HepG2 (cell line): ENCODE measurements around the gene BBS1. TPM values are rescaled to one million over a fixed set of nuclear protein-coding genes. Genes with fewer than 3 reads are reported as not detected.

ENCODE experiments used
- CBX1 ChIP-seq: IDR thresholded peaks from one replicate; pipeline ENCODE4 v1.6.1; 2016; ENCODE audit warnings: antibody characterized with exemption, low read depth
- EED ChIP-seq: sonication (generic); formaldehyde crosslinking; IDR thresholded peaks from 2 replicates; pipeline ENCODE4 v1.5.0; 2020; ENCODE audit warnings: mild to moderate bottlenecking, missing genetic modification reagents
- EZH2 ChIP-seq: conservative IDR thresholded peaks from 2 replicates; pipeline ENCODE4 v1.6.1; 2012; ENCODE audit warnings: mild to moderate bottlenecking, low read depth, low read length, moderate library complexity
- HDAC1 ChIP-seq: sonication (generic); formaldehyde crosslinking; IDR thresholded peaks from 2 replicates; pipeline ENCODE4 v1.5.1; 2020; ENCODE audit warnings: mild to moderate bottlenecking, missing genetic modification reagents
- IKZF4 ChIP-seq: sonication (generic); formaldehyde crosslinking; IDR thresholded peaks from 2 replicates; pipeline ENCODE4 v1.5.1; 2020; ENCODE audit warnings: borderline replicate concordance, mild to moderate bottlenecking, low read depth, missing genetic modification reagents; ENCODE audit errors: not compliant biosample characterization
- KDM5A ChIP-seq: fragments of 200-600 bp; sonication (generic); IDR thresholded peaks from 2 replicates; pipeline ENCODE4 v1.7.0; 2018; ENCODE audit warnings: antibody characterized with exemption, mild to moderate bottlenecking, low read length, borderline replicate concordance
- MLLT10 ChIP-seq: sonication (generic); formaldehyde crosslinking; IDR thresholded peaks from 2 replicates; pipeline ENCODE4 v1.4.0; 2020; ENCODE audit warnings: missing genetic modification reagents
- NFYC ChIP-seq: IDR thresholded peaks from 2 replicates; pipeline ENCODE4 v1.6.1; 2016; ENCODE audit warnings: missing genetic modification reagents, missing compliant biosample characterization
- NONO ChIP-seq, 2 experiments: fragments of 450-650 bp in 1 of 2; sonication (generic) in 1 of 2; formaldehyde crosslinking in 1 of 2; IDR thresholded peaks in 1 of 2; conservative IDR thresholded peaks in 1 of 2; 2 replicates each; pipeline versions ENCODE4 v1.6.1 to v1.8.0; 2017 to 2022; ENCODE audit warnings: mild to moderate bottlenecking in 1 of 2, missing genetic modification reagents in 1 of 2, moderate library complexity in 1 of 2
- NRL ChIP-seq: sonication (generic); formaldehyde crosslinking; IDR thresholded peaks from 2 replicates; pipeline ENCODE4 v1.5.0; 2020; ENCODE audit warnings: missing genetic modification reagents, mild to moderate bottlenecking, moderate library complexity, borderline replicate concordance
- POLR2G ChIP-seq: fragments of 200-400 bp; formaldehyde crosslinking; IDR thresholded peaks from 2 replicates; pipeline ENCODE4 v1.6.1; 2018; ENCODE audit warnings: mild to moderate bottlenecking, low read depth, low read length, moderate library complexity
- RAD51 ChIP-seq: fragments of 450-650 bp; IDR thresholded peaks from 2 replicates; pipeline ENCODE4 v1.6.1; 2016; ENCODE audit warnings: borderline replicate concordance
- SMYD3 ChIP-seq: sonication (generic); formaldehyde crosslinking; IDR thresholded peaks from 2 replicates; pipeline ENCODE4 v1.8.1; 2023; ENCODE audit warnings: mild to moderate bottlenecking, missing genetic modification reagents
- SRSF9 ChIP-seq: fragments of 200-400 bp; formaldehyde crosslinking; IDR thresholded peaks from 2 replicates; pipeline ENCODE4 v1.6.1; 2018; ENCODE audit warnings: borderline replicate concordance, mild to moderate bottlenecking, low read depth, low read length; ENCODE audit not compliant: insufficient read depth, poor library complexity, severe bottlenecking
- TCF7L2 ChIP-seq: IDR thresholded peaks from 2 replicates; pipeline ENCODE4 v1.6.1; 2011; ENCODE audit warnings: mild to moderate bottlenecking, low read depth, low read length, moderate library complexity
- YEATS2 ChIP-seq: sonication (generic); formaldehyde crosslinking; IDR thresholded peaks from 2 replicates; pipeline ENCODE4 v1.4.0; 2020; ENCODE audit warnings: missing genetic modification reagents, borderline replicate concordance
- ZC3H13 ChIP-seq: sonication (generic); formaldehyde crosslinking; IDR thresholded peaks from 2 replicates; pipeline ENCODE4 v1.8.1; 2023; ENCODE audit warnings: mild to moderate bottlenecking, missing genetic modification reagents, moderate library complexity
- ZEB1 ChIP-seq: IDR thresholded peaks from 2 replicates; pipeline ENCODE4 v1.6.1; 2012; ENCODE audit warnings: mild to moderate bottlenecking, low read depth, inconsistent platforms; ENCODE audit not compliant: insufficient replicate concordance
- ZNF446 ChIP-seq: sonication (generic); formaldehyde crosslinking; IDR thresholded peaks from 2 replicates; pipeline ENCODE4 v1.5.0; 2020; ENCODE audit warnings: mild to moderate bottlenecking, missing genetic modification reagents
- ZNF672 ChIP-seq: sonication (generic); formaldehyde crosslinking; IDR thresholded peaks from 2 replicates; pipeline ENCODE4 v1.8.1; 2022; ENCODE audit warnings: missing genetic modification reagents
- ZNF792 ChIP-seq: IDR thresholded peaks from 2 replicates; pipeline ENCODE4 v1.6.1; 2016
- ZNF83 ChIP-seq: sonication (generic); formaldehyde crosslinking; IDR thresholded peaks from 2 replicates; pipeline ENCODE4 v1.4.0; 2020; ENCODE audit warnings: missing genetic modification reagents, mild to moderate bottlenecking, borderline replicate concordance
- ZSCAN21 ChIP-seq: sonication (generic); formaldehyde crosslinking; IDR thresholded peaks from 2 replicates; pipeline ENCODE4 v1.8.0; 2022; ENCODE audit warnings: mild to moderate bottlenecking, missing genetic modification reagents, moderate library complexity, borderline replicate concordance
- ZSCAN22 ChIP-seq: sonication (generic); formaldehyde crosslinking; IDR thresholded peaks from 2 replicates; pipeline ENCODE4 v1.4.0; 2020; ENCODE audit warnings: mild to moderate bottlenecking, missing genetic modification reagents
- polyA plus RNA-seq, 8 experiments: library from polyadenylated mRNA; depleted of rRNA in 3 of 8; stranded (reverse) in 7 of 8; unstranded in 1 of 8; fragments of >200 nt; fragmentation: Illumina TruSeq in 4 of 8; extraction: Trizol in 4 of 8; gene quantifications; 2 replicates each; pipeline versions ENCODE4 v1.2.1 to v1.2.3, GENCODE V29; 2011 to 2016; ENCODE audit warnings: low read depth in 4 of 8, missing spikeins in 1 of 8, mixed read lengths in 1 of 8; ENCODE audit not compliant: insufficient read depth in 1 of 8
- total RNA-seq, 5 experiments: library from RNA; depleted of rRNA; stranded (reverse); fragments of >200 nt; fragmentation: Illumina TruSeq; extraction: Trizol; gene quantifications; 2 replicates each; pipeline ENCODE4 v1.2.3, GENCODE V29; 2016; ENCODE audit warnings: low read depth in 1 of 5
- TF ChIP-seq, protein P1 (sequence below): sonication (generic); formaldehyde crosslinking; IDR thresholded peaks from 2 replicates; pipeline ENCODE4 v1.5.0; 2020; ENCODE audit warnings: mild to moderate bottlenecking, missing genetic modification reagents, moderate library complexity
- TF ChIP-seq, protein P2 (sequence below): sonication (generic); formaldehyde crosslinking; IDR thresholded peaks from 2 replicates; pipeline ENCODE4 v1.4.0; 2020; ENCODE audit warnings: missing genetic modification reagents, borderline replicate concordance

The BBS1 gene
- total and polyA plus RNA-seq, 2 of the 13 experiments (the other 11 are each of a cell fraction or from before 2014, with no cell fraction given), result 11.7 to 14.1 TPM

DNA sequence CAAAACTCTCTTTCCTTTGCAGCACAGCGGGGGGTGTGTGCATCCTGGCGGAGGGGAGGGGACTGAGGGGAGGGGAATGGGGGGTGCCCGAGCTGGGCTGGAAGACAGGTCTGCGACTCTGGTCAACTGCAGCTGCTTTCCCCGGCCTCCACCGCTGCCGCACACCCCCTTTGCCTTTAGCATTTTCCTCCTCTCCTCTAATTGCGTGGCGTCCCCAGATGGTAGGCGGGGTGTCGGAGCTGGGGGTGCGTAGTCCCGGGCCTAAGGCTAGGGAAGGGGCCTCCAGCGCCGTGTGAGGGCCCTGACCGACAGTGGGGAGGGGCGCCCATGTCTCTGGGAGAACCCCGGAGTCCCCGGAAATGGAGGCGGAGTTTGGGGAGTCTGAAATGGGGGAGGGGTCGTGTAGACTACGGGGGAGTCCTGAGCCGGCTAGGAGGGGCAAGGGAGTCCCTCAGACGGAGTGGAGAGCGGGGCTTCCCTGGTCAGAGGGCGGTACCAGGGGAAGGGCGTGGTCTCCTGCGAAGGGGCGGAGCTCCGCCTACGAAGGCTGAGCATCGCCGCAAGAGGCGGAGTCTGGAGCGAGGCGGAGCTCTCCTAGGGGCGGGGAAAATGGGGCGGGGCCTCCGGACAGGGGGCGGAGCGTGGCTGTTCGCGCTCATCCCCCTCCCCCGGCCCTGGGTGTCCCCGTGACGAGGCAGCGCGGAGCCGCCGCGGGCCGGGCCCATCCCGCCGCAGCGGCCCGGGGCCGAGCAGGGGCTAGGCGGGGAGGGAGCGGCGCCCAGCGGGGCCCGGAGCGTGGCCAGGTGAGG, 44.0 kb upstream of the BBS1 start, which contains the start of gene PELI3 (continued):
- no peak for TF ChIP-seq ZSCAN22 (CRISPR knock-in tag)
- no peak for TF ChIP-seq ZNF446
- no peak for TF ChIP-seq ZNF83 (CRISPR knock-in tag)
- no peak for TF ChIP-seq RAD51
- TF ChIP-seq NONO (IDR thresholded peaks at IDR 0.05), result no peak
- no peak for TF ChIP-seq NONO (CRISPR knock-in tag; conservative IDR thresholded peaks at IDR 0.05)
- peak; percentile 44; the same call in 1 of the 2 replicates for TF ChIP-seq HDAC1
- TF ChIP-seq SRSF9, result no peak
- TF ChIP-seq IKZF4 (CRISPR knock-in tag), result no peak
- TF ChIP-seq, protein P1, sequence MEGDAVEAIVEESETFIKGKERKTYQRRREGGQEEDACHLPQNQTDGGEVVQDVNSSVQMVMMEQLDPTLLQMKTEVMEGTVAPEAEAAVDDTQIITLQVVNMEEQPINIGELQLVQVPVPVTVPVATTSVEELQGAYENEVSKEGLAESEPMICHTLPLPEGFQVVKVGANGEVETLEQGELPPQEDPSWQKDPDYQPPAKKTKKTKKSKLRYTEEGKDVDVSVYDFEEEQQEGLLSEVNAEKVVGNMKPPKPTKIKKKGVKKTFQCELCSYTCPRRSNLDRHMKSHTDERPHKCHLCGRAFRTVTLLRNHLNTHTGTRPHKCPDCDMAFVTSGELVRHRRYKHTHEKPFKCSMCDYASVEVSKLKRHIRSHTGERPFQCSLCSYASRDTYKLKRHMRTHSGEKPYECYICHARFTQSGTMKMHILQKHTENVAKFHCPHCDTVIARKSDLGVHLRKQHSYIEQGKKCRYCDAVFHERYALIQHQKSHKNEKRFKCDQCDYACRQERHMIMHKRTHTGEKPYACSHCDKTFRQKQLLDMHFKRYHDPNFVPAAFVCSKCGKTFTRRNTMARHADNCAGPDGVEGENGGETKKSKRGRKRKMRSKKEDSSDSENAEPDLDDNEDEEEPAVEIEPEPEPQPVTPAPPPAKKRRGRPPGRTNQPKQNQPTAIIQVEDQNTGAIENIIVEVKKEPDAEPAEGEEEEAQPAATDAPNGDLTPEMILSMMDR (CRISPR knock-in tag), result no peak
- TF ChIP-seq SMYD3 (CRISPR knock-in tag), result no peak
- TF ChIP-seq ZNF792, result no peak
- no peak for TF ChIP-seq TCF7L2
- TF ChIP-seq ZSCAN21 (CRISPR knock-in tag), result no peak
- TF ChIP-seq ZEB1, result no peak
- peak; percentile 52; the same call in 1 of the 2 replicates for TF ChIP-seq YEATS2
- peak; percentile 32; the same call in 1 of the 2 replicates for TF ChIP-seq POLR2G
- TF ChIP-seq ZNF672 (CRISPR knock-in tag), result no peak
- TF ChIP-seq NRL (CRISPR knock-in tag), result no peak
- no peak for TF ChIP-seq NFYC (CRISPR knock-in tag)
- TF ChIP-seq MLLT10 (CRISPR knock-in tag), result no peak
- no peak for TF ChIP-seq KDM5A
- TF ChIP-seq, protein P2, sequence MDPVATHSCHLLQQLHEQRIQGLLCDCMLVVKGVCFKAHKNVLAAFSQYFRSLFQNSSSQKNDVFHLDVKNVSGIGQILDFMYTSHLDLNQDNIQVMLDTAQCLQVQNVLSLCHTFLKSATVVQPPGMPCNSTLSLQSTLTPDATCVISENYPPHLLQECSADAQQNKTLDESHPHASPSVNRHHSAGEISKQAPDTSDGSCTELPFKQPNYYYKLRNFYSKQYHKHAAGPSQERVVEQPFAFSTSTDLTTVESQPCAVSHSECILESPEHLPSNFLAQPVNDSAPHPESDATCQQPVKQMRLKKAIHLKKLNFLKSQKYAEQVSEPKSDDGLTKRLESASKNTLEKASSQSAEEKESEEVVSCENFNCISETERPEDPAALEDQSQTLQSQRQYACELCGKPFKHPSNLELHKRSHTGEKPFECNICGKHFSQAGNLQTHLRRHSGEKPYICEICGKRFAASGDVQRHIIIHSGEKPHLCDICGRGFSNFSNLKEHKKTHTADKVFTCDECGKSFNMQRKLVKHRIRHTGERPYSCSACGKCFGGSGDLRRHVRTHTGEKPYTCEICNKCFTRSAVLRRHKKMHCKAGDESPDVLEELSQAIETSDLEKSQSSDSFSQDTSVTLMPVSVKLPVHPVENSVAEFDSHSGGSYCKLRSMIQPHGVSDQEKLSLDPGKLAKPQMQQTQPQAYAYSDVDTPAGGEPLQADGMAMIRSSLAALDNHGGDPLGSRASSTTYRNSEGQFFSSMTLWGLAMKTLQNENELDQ (CRISPR knock-in tag), result no peak
- TF ChIP-seq EZH2, result no peak
- no peak for TF ChIP-seq CBX1
- TF ChIP-seq ZC3H13, result no peak
- TF ChIP-seq EED (CRISPR knock-in tag), result no peak
